Measurements from ENCODE around the gene TMEM11. TPM values are rescaled to one million over a fixed set of nuclear protein-coding genes. Genes with fewer than 3 reads are reported as not detected.

TMEM11 gene
- total RNA-seq, 2 donors from 2014 or later: 26.3 to 28.0 TPM

DNA sequence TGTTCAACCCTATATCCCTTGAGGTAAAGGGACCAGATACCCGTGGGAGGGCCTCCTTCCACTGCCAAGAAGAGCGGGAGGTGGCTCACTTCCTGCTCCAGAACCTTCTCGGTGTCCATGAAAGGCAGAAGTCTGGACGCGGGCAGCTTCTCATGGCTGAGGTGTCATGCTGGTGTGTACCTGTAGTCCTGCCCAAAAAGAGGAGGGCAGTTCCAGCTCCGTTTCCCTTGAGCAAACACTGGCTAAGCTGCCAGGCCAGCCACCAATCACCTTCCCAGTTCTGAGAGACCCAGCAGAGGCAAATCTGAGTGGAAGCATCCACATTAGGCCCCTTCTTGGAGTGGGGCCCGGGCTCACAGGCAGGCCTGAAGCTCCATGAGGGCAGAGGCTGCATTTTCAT lies 5.6 kb downstream of the TMEM11 start:
- TF ChIP-seq, protein P1, sequence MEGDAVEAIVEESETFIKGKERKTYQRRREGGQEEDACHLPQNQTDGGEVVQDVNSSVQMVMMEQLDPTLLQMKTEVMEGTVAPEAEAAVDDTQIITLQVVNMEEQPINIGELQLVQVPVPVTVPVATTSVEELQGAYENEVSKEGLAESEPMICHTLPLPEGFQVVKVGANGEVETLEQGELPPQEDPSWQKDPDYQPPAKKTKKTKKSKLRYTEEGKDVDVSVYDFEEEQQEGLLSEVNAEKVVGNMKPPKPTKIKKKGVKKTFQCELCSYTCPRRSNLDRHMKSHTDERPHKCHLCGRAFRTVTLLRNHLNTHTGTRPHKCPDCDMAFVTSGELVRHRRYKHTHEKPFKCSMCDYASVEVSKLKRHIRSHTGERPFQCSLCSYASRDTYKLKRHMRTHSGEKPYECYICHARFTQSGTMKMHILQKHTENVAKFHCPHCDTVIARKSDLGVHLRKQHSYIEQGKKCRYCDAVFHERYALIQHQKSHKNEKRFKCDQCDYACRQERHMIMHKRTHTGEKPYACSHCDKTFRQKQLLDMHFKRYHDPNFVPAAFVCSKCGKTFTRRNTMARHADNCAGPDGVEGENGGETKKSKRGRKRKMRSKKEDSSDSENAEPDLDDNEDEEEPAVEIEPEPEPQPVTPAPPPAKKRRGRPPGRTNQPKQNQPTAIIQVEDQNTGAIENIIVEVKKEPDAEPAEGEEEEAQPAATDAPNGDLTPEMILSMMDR (conservative IDR thresholded peaks at IDR 0.05): no peak
- H3K9ac ChIP-seq (ENCODE audit: extremely low read depth, low read length, poor library complexity, severe bottlenecking): no peak overlapping the region
- WGBS, 2 experiments (ENCODE audit: insufficient coverage in 1 of 2, insufficient read length in 1 of 2): 95 to 96% methylated on average over 6 to 7 of the region's 7 CpGs
- peaks cover 14% of the 10 kb centered on the region for H3K4me1 ChIP-seq (ENCODE audit: control insufficient read depth, insufficient read depth, low read length)
- peaks cover 36% of the 10 kb centered on the region for H3K36me3 ChIP-seq (ENCODE audit: control insufficient read depth, insufficient read depth, low read length)
- no peaks in the 10 kb centered on the region for H3K9me3 Mint-ChIP-seq
- no peak overlapping the region for H3K27ac ChIP-seq (ENCODE audit: low read depth, low read length)
- H3K36me3 Mint-ChIP-seq (ENCODE audit: low read depth): peaks cover 23% of the 10 kb centered on the region
- H3K9me3 ChIP-seq (ENCODE audit: control insufficient read depth, low read length): no peaks in the 10 kb centered on the region
- no peak overlapping the region for H3K27ac Mint-ChIP-seq
- no peak overlapping the region for H3K4me3 Mint-ChIP-seq
- no peak for DNase-seq
- no peaks in the 10 kb centered on the region for H3K27me3 ChIP-seq (ENCODE audit: control insufficient read depth, insufficient read depth, low read length, poor library complexity, severe bottlenecking)
- H3K4me3 ChIP-seq (ENCODE audit: low read length): no peak overlapping the region
- no peaks in the 10 kb centered on the region for H3K27me3 Mint-ChIP-seq (ENCODE audit: insufficient read depth)
- peaks cover 26% of the 10 kb centered on the region for H3K4me1 Mint-ChIP-seq

- H3K27me3 ChIP-seq (ENCODE audit: control insufficient read depth, insufficient read depth, low read length, poor library complexity, severe bottlenecking): no peaks in the 10 kb centered on the region
- H3K9me3 ChIP-seq (ENCODE audit: control insufficient read depth, low read length): no peaks in the 10 kb centered on the region
- DNase-seq: peak; percentile 65
- H3K4me3 ChIP-seq (ENCODE audit: low read length): no peak overlapping the region
- no peak overlapping the region for H3K4me3 Mint-ChIP-seq
- H3K9ac ChIP-seq (ENCODE audit: extremely low read depth, low read length, poor library complexity, severe bottlenecking): no peak overlapping the region
- peaks cover 25% of the 10 kb centered on the region for H3K4me1 Mint-ChIP-seq
- no peaks in the 10 kb centered on the region for H3K9me3 Mint-ChIP-seq
- peaks cover 14% of the 10 kb centered on the region for H3K36me3 Mint-ChIP-seq (ENCODE audit: low read depth)
- H3K4me1 ChIP-seq (ENCODE audit: control insufficient read depth, insufficient read depth, low read length): peaks cover 7% of the 10 kb centered on the region
- WGBS, 2 experiments (ENCODE audit: insufficient coverage in 1 of 2, insufficient read length in 1 of 2): 85 to 100% methylated on average over 1 to 9 of the region's 9 CpGs
- TF ChIP-seq, protein P1 (conservative IDR thresholded peaks at IDR 0.05): no peak
- H3K27ac Mint-ChIP-seq: peak overlapping the region; percentile 36
- H3K36me3 ChIP-seq (ENCODE audit: control insufficient read depth, insufficient read depth, low read length): peaks cover 29% of the 10 kb centered on the region
- H3K27me3 Mint-ChIP-seq (ENCODE audit: insufficient read depth): no peaks in the 10 kb centered on the region
- no peak overlapping the region for H3K27ac ChIP-seq (ENCODE audit: low read depth, low read length)
Measured at GRCh38 chr17:21204935-21205334, 9.0 kb downstream of the TMEM11 start.

GRCh38 chr17:21202512-21202911 lies 11.4 kb downstream of the TMEM11 start:
- 92 to 100% methylated on average over 3 to 12 of the region's 12 CpGs for WGBS, 2 experiments (ENCODE audit: insufficient coverage in 1 of 2, insufficient read length in 1 of 2)
- Mint-ChIP-seq H3K27me3 (ENCODE audit: insufficient read depth) (no peaks in the 10 kb centered on the region), H3K4me3 (no peak overlapping the region), H3K27ac (no peak overlapping the region), H3K36me3 (ENCODE audit: low read depth) (peaks cover 19% of the 10 kb centered on the region), H3K9me3 (no peaks in the 10 kb centered on the region), H3K4me1 (peaks cover 34% of the 10 kb centered on the region)
- H3K9me3 ChIP-seq (ENCODE audit: control insufficient read depth, low read length): no peaks in the 10 kb centered on the region
- peaks cover 10% of the 10 kb centered on the region for H3K4me1 ChIP-seq (ENCODE audit: control insufficient read depth, insufficient read depth, low read length)
- H3K27me3 ChIP-seq (ENCODE audit: control insufficient read depth, insufficient read depth, low read length, poor library complexity, severe bottlenecking): no peaks in the 10 kb centered on the region
- no peak overlapping the region for H3K27ac ChIP-seq (ENCODE audit: low read depth, low read length)
- TF ChIP-seq, protein P1 (conservative IDR thresholded peaks at IDR 0.05): no peak
- no peak overlapping the region for H3K9ac ChIP-seq (ENCODE audit: extremely low read depth, low read length, poor library complexity, severe bottlenecking)
- no peak overlapping the region for H3K4me3 ChIP-seq (ENCODE audit: low read length)
- DNase-seq: no peak
- peaks cover 24% of the 10 kb centered on the region for H3K36me3 ChIP-seq (ENCODE audit: control insufficient read depth, insufficient read depth, low read length)
